HEK293 (cell line): ENCODE measurements around the gene CD8B.

Experiments
- CTCF ChIA-PET: fragments of 350-600 bp; formaldehyde crosslinking; extraction: SDS; loops from one replicate; lab custom pipeline; 2021; ENCODE audit warnings: antibody characterized with exemption; lab: Yijun Ruan, JAX
- POLR2A ChIA-PET: fragments of 300-600 bp; formaldehyde crosslinking; extraction: SDS; loops from one replicate; lab custom pipeline; 2020; ENCODE audit warnings: antibody characterized with exemption, inconsistent platforms; lab: Yijun Ruan, JAX
- H3K27ac ChIP-seq: fragments of 200-500 bp; sonication (Bioruptor generic); 2 replicates; pipeline ENCODE4 v1.5.1; 2014; ENCODE audit warnings: low read depth, low read length, control low read depth, inconsistent platforms; ENCODE audit errors: extremely low read depth
- H3K36me3 ChIP-seq, 2 experiments: fragments of 200-500 bp in 1 of 2; sonication (Bioruptor generic) in 1 of 2; 1 replicate in 1 of 2; 2 replicates in 1 of 2; pipeline ENCODE4 v1.5.1; 2014 to 2017; ENCODE audit warnings: inconsistent platforms in 2 of 2, low read length in 2 of 2; ENCODE audit not compliant: control insufficient read depth in 2 of 2, insufficient read depth in 1 of 2
- H3K4me1 ChIP-seq: fragments of 200-500 bp; sonication (Bioruptor generic); 2 replicates; pipeline ENCODE4 v1.5.1; 2014; ENCODE audit warnings: mild to moderate bottlenecking, low read length, inconsistent platforms; ENCODE audit not compliant: control insufficient read depth, insufficient read depth
- H3K4me3 ChIP-seq: 2 replicates; pipeline ENCODE4 v1.5.1; 2011; ENCODE audit warnings: low read depth, mild to moderate bottlenecking, control low read depth, low read length, moderate library complexity
- H3K9me3 ChIP-seq: fragments of 200-500 bp; sonication (Bioruptor generic); 2 replicates; pipeline ENCODE4 v1.5.1; 2014; ENCODE audit warnings: low read depth, low read length, inconsistent platforms; ENCODE audit not compliant: control insufficient read depth, insufficient read depth
- GLIS2 ChIP-seq: fragments of 450-650 bp; formaldehyde crosslinking; IDR thresholded peaks from 2 replicates; pipeline ENCODE4 v1.5.1; 2016; ENCODE audit warnings: missing biosample characterization, missing genetic modification characterization
- KLF7 ChIP-seq: fragments of 450-650 bp; formaldehyde crosslinking; IDR thresholded peaks from 2 replicates; pipeline ENCODE4 v1.5.1; 2016; ENCODE audit warnings: missing biosample characterization, missing genetic modification characterization, borderline replicate concordance
- KLF8 ChIP-seq: fragments of 450-650 bp; formaldehyde crosslinking; IDR thresholded peaks from 2 replicates; pipeline ENCODE4 v1.5.1; 2016; ENCODE audit warnings: missing biosample characterization, missing genetic modification characterization
- TRIM28 ChIP-seq: IDR thresholded peaks from 2 replicates; pipeline ENCODE4 v1.6.1; 2011; ENCODE audit warnings: low read length, control low read depth, borderline replicate concordance
- YY2 ChIP-seq: fragments of 450-650 bp; formaldehyde crosslinking; IDR thresholded peaks from 2 replicates; pipeline ENCODE4 v1.5.1; 2016; ENCODE audit warnings: missing biosample characterization, missing genetic modification characterization
- ZBTB17 ChIP-seq: fragments of 450-650 bp; formaldehyde crosslinking; IDR thresholded peaks from 2 replicates; pipeline ENCODE4 v1.5.1; 2016; ENCODE audit warnings: missing biosample characterization, missing genetic modification characterization
- ZBTB20 ChIP-seq: fragments of 450-650 bp; formaldehyde crosslinking; IDR thresholded peaks from 2 replicates; pipeline ENCODE4 v1.5.1; 2016; ENCODE audit warnings: missing biosample characterization, missing genetic modification characterization
- ZBTB8A ChIP-seq: fragments of 450-650 bp; formaldehyde crosslinking; IDR thresholded peaks from 2 replicates; pipeline ENCODE4 v1.5.1; 2016; ENCODE audit warnings: missing biosample characterization, missing genetic modification characterization
- ZFHX2 ChIP-seq: fragments of 450-650 bp; formaldehyde crosslinking; conservative IDR thresholded peaks from 2 replicates; pipeline ENCODE4 v1.5.1; 2016; ENCODE audit warnings: missing biosample characterization, missing genetic modification characterization
- ZFP69B ChIP-seq: fragments of 450-650 bp; formaldehyde crosslinking; IDR thresholded peaks from 2 replicates; pipeline ENCODE4 v1.5.1; 2016; ENCODE audit warnings: missing biosample characterization, missing genetic modification characterization
- ZNF175 ChIP-seq: fragments of 450-650 bp; formaldehyde crosslinking; IDR thresholded peaks from 2 replicates; pipeline ENCODE4 v1.5.1; 2016; ENCODE audit warnings: missing biosample characterization, missing genetic modification characterization
- ZNF335 ChIP-seq: fragments of 450-650 bp; formaldehyde crosslinking; conservative IDR thresholded peaks from 2 replicates; pipeline ENCODE4 v1.5.1; 2016; ENCODE audit warnings: missing biosample characterization, missing genetic modification characterization
- ZNF341 ChIP-seq: fragments of 450-650 bp; formaldehyde crosslinking; IDR thresholded peaks from 2 replicates; pipeline ENCODE4; 2016; ENCODE audit warnings: low read depth, missing biosample characterization, missing genetic modification characterization
- ZNF350 ChIP-seq: fragments of 450-650 bp; formaldehyde crosslinking; IDR thresholded peaks from 2 replicates; pipeline ENCODE4 v1.5.0; 2017; ENCODE audit warnings: missing biosample characterization, mild to moderate bottlenecking, missing genetic modification characterization
- ZNF521 ChIP-seq: fragments of 450-650 bp; formaldehyde crosslinking; IDR thresholded peaks from 2 replicates; pipeline ENCODE4 v1.5.1; 2017; ENCODE audit warnings: missing biosample characterization, mild to moderate bottlenecking, missing genetic modification characterization
- ZNF600 ChIP-seq: fragments of 450-650 bp; formaldehyde crosslinking; IDR thresholded peaks from 2 replicates; pipeline ENCODE4 v1.5.1; 2016; ENCODE audit warnings: missing biosample characterization, missing genetic modification characterization
- TF ChIP-seq, protein P1 (sequence below): sonication (generic); formaldehyde crosslinking; IDR thresholded peaks from 2 replicates; pipeline ENCODE4 v1.8.1; 2022; ENCODE audit warnings: mild to moderate bottlenecking, moderate library complexity, missing genetic modification reagents
- TF ChIP-seq, protein P2 (sequence below): fragments of 450-650 bp; formaldehyde crosslinking; IDR thresholded peaks from 2 replicates; pipeline ENCODE4 v1.5.1; 2016; ENCODE audit warnings: missing biosample characterization, missing genetic modification characterization
- TF ChIP-seq, protein P3 (sequence below): fragments of 450-650 bp; IDR thresholded peaks from 2 replicates; pipeline ENCODE4 v1.5.1; 2018; ENCODE audit warnings: missing biosample characterization, missing genetic modification characterization
- TF ChIP-seq, protein P4 (sequence below): fragments of 450-650 bp; formaldehyde crosslinking; IDR thresholded peaks from 2 replicates; pipeline ENCODE4 v1.5.1; 2016; ENCODE audit warnings: missing biosample characterization, missing genetic modification characterization

Gene CD8B

DNA sequence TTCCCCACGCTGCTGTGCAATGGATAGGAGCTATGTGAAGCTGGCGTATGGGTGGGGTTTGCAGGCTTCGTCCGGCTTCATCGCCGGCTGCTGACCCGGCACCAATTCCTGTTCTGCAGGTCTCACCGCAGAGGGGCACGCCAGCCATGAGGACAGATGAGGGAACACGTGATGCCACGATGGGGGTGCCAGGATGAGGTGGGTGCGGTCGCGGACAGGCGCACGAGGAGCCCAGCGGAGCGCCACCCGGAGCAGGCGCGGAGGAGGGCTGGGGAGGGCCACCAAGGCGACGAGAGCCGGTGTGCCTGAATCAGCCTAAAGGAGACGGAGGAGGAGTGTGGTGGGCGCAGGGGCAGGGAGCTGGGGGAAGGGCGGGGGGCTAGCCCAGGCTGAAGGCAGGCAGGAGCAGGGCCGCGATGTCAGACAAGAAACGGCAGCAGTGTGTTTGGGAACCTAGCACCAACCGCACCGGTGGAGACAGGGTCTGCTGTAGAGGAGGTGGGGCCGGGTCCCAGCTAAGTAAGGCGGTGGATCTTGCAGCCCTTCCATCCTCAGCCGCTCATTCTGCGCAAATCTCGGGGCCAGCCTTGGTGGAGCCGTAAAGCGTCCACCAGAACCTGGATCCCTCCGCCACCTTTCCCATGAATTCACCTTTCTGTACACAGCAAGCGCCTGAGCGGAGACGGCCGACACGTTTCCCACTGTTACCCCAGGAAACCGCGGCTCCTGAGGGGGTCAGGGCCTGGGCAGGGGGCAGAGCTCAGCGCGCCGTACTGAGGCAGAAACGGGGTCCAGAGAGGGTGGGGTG, 54.0 kb downstream of the CD8B start (continued):
- TF ChIP-seq ZBTB17 (peak; percentile 84; the same call in 1 of the 2 replicates), ZNF335 (tag by site-specific recombination) (peak; percentile 88), KLF8 (tag by site-specific recombination) (peak; percentile 45; the same call in 1 of the 2 replicates), ZNF521 (tag by site-specific recombination) (no peak), ZFP69B (tag by site-specific recombination) (peak; percentile 66), ZFHX2 (peak; percentile 73), ZBTB8A (tag by site-specific recombination) (peak; percentile 96), ZNF350 (tag by site-specific recombination) (no peak), ZNF175 (tag by site-specific recombination) (no peak), ZNF341 (tag by site-specific recombination) (peak; percentile 47; the same call in 1 of the 2 replicates), GLIS2 (peak; percentile 92), ZBTB20 (tag by site-specific recombination) (peak; percentile 59; the same call in 1 of the 2 replicates), KLF7 (tag by site-specific recombination) (0 out of 2 replicates have a peak, but pooled peaks have one; percentile 58), YY2 (tag by site-specific recombination) (no peak)
- TF ChIP-seq, protein P1, sequence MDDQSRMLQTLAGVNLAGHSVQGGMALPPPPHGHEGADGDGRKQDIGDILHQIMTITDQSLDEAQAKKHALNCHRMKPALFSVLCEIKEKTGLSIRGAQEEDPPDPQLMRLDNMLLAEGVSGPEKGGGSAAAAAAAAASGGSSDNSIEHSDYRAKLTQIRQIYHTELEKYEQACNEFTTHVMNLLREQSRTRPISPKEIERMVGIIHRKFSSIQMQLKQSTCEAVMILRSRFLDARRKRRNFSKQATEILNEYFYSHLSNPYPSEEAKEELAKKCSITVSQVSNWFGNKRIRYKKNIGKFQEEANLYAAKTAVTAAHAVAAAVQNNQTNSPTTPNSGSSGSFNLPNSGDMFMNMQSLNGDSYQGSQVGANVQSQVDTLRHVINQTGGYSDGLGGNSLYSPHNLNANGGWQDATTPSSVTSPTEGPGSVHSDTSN = 0 out of 2 replicates have a peak, but pooled peaks have one; percentile 67
- TF ChIP-seq, protein P2, sequence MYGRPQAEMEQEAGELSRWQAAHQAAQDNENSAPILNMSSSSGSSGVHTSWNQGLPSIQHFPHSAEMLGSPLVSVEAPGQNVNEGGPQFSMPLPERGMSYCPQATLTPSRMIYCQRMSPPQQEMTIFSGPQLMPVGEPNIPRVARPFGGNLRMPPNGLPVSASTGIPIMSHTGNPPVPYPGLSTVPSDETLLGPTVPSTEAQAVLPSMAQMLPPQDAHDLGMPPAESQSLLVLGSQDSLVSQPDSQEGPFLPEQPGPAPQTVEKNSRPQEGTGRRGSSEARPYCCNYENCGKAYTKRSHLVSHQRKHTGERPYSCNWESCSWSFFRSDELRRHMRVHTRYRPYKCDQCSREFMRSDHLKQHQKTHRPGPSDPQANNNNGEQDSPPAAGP (tag by site-specific recombination) = peak; percentile 12; the same call in 1 of the 2 replicates
- TF ChIP-seq, protein P3, sequence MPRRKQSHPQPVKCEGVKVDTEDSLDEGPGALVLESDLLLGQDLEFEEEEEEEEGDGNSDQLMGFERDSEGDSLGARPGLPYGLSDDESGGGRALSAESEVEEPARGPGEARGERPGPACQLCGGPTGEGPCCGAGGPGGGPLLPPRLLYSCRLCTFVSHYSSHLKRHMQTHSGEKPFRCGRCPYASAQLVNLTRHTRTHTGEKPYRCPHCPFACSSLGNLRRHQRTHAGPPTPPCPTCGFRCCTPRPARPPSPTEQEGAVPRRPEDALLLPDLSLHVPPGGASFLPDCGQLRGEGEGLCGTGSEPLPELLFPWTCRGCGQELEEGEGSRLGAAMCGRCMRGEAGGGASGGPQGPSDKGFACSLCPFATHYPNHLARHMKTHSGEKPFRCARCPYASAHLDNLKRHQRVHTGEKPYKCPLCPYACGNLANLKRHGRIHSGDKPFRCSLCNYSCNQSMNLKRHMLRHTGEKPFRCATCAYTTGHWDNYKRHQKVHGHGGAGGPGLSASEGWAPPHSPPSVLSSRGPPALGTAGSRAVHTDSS (tag by site-specific recombination) = peak; percentile 17; the same call in 1 of the 2 replicates

DNA sequence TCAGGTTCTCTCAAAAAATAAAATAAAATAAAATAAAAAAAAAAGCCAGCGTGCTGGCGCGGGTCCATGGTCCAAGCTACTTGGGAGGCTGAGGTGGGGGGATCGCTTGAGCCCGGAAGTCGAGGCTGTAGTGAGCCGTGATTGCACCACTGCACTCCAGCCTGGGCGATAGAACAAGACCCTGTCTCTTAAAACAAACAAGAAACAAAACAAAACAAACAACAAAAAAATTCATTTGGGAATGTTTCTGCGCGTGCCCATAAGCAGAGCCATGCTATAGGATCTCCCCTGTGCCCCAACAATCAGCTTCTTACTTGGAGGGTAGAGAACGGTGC, 54.6 kb downstream of the CD8B start:
- ChIA-PET POLR2A (interaction anchor here (1.4 kb wide), 1 partner anchor 366 kb away, joined by 3 read pairs; the partner anchor contains the start of gene KDM3A), CTCF (interaction anchor here (0.6 to 1.3 kb wide), 4 partner anchors 42 to 1293 kb away, joined by 4 to 7 read pairs (median 4); no protein-coding TSS in a partner anchor)
- H3K36me3 ChIP-seq = no peaks in the 10 kb centered on the region
- TF ChIP-seq ZNF600 (tag by site-specific recombination) (no peak), TRIM28 (no peak)
- TF ChIP-seq, protein P4, sequence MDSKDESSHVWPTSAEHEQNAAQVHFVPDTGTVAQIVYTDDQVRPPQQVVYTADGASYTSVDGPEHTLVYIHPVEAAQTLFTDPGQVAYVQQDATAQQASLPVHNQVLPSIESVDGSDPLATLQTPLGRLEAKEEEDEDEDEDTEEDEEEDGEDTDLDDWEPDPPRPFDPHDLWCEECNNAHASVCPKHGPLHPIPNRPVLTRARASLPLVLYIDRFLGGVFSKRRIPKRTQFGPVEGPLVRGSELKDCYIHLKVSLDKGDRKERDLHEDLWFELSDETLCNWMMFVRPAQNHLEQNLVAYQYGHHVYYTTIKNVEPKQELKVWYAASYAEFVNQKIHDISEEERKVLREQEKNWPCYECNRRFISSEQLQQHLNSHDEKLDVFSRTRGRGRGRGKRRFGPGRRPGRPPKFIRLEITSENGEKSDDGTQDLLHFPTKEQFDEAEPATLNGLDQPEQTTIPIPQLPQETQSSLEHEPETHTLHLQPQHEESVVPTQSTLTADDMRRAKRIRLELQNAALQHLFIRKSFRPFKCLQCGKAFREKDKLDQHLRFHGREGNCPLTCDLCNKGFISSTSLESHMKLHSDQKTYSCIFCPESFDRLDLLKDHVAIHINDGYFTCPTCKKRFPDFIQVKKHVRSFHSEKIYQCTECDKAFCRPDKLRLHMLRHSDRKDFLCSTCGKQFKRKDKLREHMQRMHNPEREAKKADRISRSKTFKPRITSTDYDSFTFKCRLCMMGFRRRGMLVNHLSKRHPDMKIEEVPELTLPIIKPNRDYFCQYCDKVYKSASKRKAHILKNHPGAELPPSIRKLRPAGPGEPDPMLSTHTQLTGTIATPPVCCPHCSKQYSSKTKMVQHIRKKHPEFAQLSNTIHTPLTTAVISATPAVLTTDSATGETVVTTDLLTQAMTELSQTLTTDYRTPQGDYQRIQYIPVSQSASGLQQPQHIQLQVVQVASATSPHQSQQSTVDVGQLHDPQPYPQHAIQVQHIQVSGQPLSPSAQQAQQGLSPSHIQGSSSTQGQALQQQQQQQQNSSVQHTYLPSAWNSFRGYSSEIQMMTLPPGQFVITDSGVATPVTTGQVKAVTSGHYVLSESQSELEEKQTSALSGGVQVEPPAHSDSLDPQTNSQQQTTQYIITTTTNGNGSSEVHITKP (tag by site-specific recombination) = peak; percentile 85
- peak overlapping the region; percentile 46 for H3K4me3 ChIP-seq
- H3K4me1 ChIP-seq = peaks cover 4% of the 10 kb centered on the region; the same call in 1 of the 2 replicates
- H3K27ac ChIP-seq = peak overlapping the region; percentile 80; the same call in 1 of the 2 replicates
- H3K9me3 ChIP-seq = no peaks in the 10 kb centered on the region
